Fibroblast of upper back skin (primary cell): ENCODE measurements around the gene NRF1.

ENCODE experiments used
- DNase-seq: peaks from one replicate; pipeline ENCODE4 v3.0.0-alpha.2; 2013

NRF1 gene

DNA sequence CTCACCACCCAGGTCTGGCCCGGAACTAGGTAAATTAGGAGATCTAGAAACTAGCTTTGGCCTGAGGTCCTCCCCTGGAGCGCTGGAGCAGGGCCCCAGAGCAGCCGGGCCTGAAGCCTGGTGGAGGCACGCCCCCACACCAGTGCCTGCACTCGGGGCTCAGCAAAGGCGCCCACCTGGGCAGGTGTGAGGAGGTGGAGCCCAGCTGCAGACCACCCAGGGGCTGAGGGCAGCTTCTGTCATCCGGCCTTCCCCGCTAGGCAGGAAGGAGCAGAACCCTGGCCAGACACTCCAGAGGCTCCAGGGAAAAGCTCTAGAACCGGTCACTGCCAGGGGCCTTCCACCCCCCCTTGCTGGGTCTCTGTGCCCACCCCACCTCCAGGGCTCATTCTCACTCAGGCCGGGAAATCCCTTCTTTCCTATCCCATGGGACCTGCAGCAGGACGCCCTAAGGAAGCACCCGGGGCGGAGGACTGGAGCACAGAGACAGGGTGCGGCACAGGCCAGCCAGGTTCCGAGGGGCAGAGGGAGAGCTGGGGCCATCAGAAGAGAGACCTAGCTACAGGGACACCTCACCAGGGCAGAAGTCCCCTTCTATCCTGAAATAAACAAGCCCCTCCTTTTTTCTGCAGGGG lies 161.2 kb downstream of the NRF1 start:
- no peak for DNase-seq

DNA sequence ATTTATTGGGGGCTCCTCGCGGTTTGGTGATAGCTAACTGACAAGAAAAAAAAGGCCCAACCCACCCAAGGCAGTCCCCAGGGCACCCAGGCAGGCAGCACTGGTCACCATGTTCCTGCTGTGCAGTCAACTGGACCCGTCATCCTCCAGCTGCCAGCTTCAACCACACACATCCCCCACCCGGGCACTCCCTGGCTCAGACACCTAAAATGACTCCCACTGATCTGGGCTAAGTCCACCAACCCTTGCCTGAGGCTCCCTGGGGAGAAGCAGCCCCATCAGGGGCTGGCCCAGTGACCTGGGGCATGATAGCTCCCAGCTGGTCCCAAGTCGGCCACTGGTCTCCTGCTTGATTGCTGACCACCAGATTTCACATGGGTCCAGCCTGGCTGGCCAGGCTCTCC lies 161.8 kb downstream of the NRF1 start:
- DNase-seq: no peak

DNA sequence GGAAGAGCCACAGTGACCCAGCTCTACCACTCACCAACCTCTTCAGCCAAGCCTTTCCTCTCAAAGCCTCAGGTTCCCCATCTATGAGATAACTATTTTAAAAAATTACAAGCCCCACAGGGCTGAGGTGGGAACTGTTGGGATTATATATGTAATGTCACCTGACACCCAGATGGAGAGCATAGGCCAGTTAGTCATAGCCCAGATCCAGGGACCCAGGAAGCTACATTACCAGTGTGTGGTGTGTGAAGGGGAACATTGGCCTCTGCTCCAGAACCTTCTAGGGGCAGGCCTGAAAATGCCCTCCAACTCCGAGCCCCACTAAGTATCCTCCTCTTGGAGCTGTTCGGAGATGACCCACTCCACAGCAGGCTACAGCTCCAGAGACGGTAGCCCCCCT lies 162.4 kb downstream of the NRF1 start:
- DNase-seq: no peak

DNA sequence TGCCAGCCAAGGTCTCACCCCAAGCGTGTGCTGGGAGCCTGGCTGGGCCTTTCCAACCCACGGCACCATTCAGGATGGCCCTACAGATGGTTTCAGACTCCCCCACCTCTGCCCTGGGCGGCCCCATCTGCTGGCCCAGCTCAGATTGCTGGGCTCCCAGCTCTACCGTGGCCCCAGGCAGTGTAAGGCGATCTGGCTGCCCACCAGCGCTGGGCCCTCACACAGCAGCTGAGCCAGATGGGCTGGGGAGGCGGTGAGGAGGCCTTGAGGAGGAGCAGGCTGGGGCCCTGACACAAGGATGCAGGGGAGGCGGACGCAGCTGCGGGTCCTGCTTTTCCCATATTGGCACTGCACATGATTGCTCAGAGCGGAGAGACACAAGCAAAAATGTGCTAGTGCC lies 162.8 kb downstream of the NRF1 start:
- no peak for DNase-seq

DNA sequence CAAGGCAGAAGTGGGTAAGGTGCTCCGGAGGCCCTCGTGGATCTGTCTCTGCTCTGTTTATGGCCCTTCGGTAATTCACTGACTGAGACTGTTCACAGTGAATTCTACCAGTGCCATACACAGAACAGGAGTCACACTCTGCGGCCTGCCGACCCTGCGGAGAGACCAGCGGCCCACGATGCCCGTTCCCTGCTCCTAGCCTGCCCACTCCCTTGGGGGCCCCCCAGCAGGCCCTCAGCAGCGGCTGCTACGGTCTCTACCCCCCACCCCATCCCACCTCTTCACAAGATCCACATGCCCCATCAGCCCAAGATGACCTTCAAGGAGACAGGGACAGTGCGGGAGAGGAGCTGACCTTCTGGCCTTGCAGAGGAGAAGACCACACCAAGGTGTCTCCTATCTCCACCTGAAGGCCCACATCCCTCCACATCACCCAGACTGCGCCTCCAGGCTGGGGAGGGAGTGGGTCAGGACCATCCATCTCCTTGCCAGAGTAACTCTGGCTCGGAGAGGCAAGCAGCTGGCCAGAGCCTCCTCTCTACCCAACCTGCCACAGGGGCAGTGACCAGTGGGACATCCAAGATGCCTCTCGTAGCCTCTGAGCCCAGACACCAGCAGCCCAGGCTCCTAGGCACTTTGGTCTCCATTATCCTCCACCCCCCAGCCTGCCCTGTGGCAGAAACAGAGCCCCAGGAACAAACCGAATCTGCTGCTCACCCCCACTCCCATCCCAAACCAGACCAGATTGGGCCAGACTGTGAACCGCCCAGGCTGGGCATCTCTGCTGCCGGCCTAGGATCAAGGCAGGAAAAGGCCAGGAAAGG lies 163.6 kb downstream of the NRF1 start:
- DNase-seq: no peak

DNA sequence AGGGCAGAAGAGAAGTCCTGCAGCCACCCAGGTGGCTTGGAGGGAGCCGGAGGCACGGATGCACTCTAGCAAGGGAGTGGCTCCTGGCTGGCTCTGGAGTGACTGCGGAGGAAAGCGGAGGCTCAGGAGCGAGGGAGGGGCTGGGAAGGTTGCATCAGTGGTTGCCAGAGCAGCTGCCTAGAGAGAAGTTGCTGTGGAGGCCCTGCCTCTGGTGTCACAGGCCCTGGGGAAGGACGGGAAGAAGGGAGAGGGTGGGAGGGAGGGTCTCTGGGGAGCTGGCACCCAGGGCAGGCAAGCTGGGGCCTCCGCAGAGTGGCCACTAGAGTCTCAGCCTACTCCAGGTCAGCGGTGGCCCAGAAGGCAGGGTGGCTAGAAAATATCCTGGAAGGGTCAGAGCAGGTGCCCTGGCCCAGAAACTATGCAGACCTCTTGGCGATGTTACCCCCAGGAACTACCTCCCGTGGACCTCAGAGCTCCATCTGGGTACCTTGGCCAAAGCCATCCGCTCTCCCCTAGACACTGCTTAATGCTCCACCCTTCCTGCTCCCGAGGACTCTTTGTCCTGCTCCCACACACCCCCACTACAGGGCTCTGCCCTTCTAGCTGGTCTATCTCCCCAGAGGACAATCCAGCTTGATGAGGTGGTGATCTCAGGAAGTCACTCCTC lies 164.3 kb downstream of the NRF1 start:
- DNase-seq: no peak

DNA sequence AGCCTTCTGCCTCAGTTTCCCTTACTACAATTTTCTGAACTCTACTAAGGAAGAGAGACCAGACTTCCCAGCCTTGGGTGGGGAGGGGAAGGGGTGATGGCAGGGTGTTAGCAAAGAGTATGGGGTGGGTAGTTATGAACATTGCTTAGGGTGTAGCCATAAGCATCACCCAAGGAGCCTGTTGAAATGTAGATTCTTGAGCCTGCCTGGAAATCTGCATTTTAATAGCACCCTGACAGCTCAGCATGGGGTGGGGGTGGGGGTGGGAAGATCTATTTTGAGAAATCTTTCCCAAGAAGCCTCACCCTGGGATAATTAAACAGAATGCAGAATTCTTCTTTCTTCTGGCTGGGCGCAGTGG lies 164.8 kb downstream of the NRF1 start:
- DNase-seq: no peak

DNA sequence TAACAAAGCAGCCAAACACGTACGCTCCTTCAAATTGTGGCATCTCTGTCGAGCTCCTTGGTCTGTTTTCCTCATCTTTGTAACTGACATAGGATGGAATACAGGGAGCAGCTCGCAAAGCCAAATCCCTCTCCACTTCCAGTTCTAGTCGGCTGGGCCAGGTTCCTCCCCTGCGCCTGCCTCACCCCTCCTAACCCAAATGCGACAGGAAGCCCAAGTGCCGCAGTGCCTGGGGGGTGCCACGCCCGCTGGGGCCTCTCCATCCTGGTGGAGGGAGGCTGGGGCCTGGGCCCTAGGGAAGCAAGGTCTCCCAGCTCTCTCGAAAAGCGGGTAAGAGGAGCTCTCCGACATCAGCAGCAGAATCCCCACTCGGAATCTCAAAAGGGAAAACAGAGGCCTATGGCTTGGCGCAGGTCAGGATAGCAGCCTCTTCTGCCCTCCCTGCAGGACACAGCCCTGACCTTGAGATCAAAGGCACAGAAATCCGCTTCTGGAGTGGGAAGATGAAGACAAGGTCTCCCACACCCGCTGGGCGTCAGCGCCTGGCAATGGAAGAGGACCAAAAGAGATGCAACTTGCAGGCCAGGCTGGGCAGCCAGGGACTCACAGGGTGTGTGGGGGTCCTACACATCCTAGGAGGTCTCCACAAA lies 165.8 kb downstream of the NRF1 start:
- DNase-seq: no peak

DNA sequence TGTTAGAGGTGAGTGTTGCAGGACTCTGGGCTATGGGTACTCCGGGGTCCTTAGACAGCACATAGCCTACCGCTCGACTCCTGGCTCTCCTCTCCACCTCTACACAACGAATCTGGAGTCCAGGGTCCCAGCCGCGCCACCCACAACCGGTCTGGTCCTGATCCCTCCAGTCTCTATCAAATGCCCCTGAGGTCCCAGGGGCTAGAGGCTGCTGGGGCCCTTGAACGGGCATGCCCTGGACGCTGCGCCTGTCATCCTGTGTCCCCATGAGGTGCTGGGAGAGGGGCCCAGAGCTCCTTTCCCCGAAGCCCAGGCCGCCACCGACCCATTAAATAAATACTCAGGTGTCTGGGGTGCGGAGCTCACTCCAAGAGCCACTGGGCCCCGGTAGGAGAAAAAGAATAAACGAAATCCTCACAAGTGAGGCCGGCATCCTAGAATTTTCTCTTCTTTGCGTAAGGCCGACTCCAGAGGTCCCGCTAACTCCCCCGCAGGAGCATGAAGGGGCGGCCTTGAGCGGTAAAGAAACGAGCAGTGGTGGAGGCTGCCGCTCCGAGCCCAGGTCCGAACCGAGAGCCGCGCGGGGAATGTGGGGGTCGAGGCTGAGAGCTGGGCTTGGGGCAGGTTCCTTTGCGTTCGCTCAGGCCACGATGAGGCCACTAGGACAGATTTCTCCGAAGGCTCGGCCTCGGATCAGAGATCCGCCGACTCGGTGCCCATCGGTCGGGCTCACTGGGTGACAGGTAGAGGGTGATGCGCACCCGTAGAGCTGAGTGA lies 166.7 kb downstream of the NRF1 start:
- no peak for DNase-seq

DNA sequence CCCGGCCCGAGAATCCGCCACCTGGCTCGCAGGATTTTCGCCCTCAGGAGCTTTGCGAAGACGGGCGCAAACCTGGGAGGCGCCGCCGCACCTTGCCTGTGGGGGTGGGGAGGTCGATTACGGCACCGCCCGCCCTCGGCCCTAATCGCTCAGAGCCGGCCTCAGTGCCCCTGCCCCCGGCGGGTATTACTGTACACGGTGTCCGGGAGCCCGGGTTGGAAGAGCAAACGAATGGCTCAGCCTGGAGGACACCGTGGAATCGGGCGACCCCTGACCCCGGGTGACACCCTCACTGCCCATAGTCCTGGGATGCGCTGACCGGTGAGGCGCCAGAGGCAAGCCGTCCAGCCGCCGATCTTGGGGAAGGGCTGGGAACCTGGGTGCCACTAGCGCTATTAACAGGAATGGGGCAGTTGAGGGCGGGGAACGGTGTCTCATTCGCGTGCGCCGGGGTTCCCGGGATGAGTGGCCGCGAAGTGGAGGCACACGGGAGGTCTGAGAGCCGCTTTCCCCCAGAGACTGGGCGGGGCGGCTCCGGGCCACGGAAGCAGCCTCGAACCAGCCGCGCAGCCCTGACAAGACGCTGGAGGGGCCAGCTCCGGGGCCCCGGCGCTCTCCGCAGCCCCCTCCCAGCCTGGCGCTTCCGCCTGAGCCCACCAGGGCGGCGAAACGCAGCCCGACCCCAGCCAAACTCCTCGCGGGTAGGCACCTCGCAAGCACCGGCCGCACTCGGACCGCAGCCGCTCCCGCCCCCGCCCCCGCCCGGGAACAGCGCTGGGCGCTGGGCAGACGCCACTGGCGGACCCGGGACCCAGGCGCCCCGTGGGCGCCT lies 167.5 kb downstream of the NRF1 start:
- no peak for DNase-seq

DNA sequence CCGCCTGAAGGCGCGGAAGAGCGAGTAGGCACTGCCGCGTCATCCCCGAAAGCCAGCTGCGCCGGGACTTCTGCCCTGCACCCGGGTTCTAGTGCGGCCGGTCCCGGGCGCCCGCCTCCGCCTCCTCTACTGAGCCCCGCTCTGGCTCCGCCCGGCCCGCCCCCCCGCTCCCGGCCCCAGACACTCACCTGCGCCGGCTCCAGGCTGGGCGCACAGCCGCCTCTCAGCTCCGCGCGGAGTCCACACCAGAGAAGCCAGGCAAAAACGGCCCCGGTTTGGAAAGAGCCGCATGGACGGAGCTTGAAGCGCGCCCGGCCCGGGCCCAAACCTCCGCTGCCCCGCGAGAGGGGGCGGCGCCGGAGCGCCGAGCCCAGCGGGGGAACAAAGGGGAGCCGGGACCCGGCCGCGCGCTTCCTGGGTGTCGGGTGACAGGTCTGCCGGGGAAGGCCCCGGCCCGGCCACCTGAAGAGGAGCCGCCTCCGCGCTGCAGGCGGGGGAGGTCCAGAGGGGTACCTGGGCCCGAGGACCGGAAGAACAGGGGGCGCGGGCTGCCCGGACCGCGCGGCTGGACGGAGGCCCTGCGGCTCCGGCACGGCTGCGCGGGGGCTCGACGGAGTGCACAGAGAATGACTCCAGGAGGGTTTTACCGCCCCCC lies 168.2 kb downstream of the NRF1 start:
- DNase-seq: no peak

DNA sequence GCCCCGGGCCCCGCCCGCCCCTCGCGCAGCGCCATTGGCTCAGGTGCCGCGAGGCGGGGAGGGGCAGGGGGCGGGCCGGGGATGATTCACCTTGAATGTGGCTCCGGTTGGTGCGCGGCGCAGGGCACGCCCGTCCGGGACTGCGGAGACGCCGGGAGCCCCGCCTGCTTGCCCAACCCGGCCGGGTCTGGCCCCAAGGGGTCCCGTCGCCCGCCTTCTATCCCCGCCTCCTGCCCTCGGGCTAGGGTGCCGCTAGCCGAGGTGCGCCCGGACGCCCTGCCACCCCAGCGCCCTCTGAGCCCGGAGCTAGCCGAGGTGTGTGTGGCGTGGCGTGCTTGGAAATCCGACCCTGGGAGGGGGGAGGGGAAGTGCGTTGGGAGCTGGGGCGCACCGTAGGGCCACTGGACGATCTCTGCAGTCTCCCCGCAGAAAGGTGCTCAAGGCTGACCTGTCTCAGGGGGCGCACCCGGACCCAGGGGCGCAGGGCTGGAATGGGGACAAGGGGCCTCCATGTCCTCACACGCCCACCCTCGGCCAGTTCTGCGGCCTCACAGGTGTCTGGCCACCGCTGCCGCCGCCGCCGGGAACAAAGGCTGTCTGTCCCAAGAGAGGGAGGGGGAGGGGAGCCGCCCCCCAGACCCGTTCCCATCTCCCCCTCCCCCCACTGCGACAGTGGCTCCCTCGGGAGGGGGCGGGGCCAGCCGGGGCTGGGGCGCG lies 168.9 kb downstream of the NRF1 start:
- DNase-seq: no peak

DNA sequence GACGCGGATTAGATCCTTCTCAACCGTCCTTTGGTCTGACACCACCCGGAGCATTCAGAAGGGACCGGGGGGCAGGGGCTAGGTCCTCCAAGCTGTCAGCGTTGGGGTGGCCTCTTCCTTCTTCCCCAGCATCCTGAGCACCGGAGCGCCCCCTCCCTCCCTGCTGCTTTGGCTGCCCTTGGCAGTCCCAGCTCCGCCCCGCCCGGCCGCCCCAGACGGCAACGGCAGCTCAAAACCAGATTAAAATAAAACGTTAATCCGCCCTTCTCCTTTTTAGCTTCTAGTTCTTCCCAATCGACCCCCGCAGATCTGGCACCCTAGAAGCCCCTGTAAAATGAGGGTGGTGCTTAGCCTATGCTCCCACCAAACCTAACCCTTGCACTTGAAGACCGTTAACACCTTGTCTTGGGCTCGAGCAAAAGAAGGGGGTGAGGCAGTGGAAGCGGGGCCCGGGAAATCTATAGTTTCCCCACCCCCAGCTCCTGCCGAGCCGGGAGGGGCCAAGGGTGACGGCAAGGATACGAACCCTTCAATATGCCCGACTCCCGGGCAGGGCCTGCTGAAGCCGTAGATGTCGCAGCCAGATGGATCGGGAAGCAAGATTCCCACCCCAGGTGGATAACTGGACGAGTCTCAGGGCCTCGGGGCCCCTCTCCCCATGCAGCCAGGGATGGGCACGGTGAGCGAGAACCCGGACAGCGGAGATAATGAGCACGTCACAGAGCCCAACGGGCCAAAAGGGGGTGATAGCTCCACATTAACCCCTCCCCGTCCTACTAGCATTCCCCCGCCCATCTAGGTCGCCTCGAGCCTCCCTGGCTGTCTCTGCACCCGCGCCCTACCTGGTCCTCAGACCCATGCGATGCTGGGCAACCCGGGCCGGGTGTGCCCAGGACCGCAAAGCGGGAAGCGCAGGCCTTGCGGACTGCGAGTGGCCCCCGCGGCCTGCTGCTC lies 169.7 kb downstream of the NRF1 start:
- no peak for DNase-seq

DNA sequence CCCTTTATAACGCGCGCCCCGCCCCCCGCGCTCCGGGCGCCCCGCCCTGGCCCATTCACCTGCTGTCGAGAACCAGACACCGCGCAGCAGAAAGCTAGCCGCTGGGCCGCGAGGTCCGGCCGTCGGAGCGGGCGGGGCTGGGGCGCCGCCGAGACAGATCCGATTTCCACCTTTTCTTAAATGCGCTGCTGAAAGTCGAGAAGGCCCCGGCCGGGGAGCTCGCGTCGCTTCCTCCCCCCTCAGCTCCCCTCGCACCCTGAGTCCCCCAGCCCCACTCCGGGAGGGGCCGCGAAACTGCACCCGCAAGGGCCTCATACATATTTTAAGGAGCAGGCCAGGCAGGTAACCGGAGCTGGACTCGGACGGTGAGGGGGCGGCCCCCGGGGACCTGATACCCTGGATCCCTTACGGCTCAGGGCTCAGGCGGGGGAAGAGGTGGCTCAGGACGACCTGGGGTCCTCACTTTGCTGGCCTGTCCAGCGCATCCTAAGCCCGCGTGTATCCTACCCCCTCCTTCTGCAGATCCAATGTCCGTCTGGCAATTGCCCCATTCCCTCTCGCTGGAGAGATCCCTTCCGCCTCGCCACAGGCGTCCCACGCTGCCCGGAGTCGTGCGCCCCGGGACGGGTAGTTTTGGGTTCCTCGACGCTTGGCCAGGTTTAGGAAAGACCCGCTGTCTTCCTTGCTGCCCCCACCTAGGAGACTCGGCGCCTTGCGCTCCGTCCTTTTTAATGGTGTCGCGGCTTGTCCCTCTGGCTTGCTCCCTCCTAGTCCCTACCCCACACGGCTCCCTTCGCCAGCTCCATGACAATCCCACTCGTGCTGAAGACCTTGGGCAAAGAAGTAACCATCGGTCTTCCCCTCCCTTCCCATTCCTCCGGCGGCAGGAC lies 170.7 kb downstream of the NRF1 start:
- DNase-seq: no peak

DNA sequence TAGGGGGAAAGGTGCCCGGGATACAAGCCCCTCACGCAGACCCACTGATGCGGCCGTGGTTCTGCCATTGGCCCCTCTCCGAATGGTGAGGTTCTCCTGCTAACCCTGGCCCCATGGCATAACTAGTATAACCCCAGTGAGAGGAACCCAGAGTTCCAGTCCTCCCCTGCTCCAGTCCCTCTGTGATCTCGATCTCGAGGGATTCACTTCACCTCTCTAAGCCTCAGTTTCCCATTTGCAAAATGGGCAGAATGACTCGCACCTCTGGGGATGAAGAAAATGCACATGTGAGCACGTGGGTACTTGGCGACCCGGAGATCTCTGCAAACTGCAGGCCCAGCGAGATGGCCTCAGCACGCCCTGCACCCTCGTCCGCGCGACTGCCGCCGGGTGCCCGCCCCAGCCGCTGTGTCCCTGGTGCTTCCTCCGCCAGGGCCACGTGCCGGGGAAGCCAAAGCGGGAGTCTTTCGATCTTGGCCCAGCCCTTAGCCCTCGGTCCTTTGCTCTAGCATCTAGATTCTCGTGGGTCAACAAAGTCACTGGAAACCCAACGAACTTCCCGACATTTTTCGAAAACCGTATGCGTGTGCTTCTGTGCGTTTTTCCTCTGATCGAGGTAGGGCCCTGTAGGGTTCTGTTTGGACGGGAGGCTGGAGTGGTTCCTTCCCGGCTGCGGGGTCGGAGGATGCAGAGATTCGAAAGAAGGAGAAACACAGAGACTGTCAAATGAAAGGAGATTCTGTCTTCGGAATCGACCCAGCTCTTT lies 171.5 kb downstream of the NRF1 start:
- DNase-seq: no peak

DNA sequence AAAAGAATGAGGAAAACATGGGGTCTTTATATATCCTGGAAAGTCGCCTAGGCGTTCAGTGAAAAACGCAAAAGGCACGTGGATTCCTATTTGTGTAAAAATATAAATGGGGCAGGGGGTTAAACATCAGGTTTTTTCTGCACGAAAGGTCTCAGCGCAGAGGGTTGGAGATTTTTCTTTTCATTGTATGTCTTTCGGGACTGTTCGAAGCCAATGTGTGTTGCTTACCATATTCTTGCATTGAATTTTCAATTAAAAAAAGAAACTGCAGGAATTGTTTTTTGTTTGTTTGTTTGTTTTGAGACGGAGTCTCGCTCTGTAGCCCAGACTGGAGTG lies 172.0 kb downstream of the NRF1 start:
- DNase-seq: no peak

DNA sequence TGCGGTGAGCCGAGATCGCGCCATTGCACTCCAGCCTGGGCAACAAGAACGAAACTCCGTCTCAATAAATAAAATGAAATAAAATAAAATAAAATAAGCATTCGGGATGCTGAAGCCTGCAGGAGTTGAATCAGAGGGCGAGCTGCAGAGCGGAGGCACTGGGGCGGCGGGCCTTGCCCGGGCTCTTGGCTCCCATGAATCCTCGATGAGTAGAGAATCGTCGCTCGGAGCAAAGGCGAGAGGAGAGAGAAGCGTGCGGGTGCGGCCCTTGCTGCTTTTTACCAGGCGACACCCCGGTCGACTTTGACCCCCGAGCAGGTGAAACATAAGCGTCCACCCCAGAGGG lies 172.9 kb downstream of the NRF1 start:
- no peak for DNase-seq
